Activated T-cell treated with anti-CD3 and anti-CD28 coated beads, Interleukin-2, amount 50 U/mL, for 1 hour (primary cell): Measurements from ENCODE around the gene FAM20A.
"Not testable (repeated sequence)": the region's sequence is repeated elsewhere in the genome, so short reads cannot be mapped to it uniquely, and the experiment has no call there.

Experiments used
- DNase-seq: peaks from one replicate; pipeline ENCODE4 v3.0.0-alpha.2; 2020

The FAM20A gene

DNA sequence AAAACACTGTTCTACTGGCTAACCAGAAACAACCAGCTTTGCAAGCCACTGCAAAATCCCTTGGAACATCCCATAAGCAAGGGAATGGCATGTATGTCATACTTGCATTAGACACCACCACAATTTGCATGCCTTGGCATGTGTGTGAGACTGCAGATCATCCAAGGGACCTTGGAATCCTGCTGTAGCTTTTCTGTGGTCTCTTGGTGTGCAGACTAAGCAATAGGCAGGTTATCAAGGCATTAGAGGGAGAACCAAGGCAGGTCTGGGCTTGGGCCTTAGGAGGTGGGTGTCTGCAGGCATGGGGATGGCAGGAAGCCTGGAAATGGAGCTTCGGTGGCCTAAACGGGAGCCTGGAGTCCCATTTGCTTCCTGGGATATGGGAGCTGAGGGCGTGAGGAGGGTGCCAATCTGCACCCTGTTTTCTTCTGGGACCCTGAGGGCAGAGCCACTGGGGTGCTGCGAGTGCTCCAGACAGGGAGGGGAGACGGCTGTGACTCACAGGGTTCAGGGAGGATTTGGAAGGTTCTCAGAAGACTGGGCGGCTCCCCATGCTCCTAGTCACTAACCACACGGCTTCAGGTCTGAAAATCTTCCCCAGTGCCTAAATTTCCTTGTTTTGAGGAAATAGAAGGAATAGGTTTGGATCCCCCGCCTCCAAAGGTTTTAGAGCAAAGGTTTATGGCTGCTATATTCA lies 36.6 kb downstream of the FAM20A start:
- no peak for DNase-seq

DNA sequence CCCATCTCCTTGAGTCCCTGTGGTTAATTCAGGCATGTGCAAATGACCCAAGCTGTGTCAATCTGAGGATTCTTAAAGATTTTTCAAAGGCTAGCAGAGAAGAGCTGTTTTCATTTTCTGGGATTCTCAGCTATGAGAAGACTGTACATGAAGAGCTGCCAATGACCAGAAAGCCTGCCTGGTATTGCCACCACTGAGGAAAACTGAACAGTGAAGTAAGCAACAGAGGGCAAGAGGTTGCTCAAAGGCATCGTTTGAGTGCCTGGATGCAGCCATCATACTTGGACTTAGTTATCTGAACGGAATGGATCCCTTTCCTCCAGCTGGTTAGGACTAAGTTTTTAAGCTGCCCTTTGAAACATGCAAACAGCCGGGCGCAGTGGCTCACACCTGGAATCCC lies 38.4 kb downstream of the FAM20A start:
- DNase-seq, result no peak

DNA sequence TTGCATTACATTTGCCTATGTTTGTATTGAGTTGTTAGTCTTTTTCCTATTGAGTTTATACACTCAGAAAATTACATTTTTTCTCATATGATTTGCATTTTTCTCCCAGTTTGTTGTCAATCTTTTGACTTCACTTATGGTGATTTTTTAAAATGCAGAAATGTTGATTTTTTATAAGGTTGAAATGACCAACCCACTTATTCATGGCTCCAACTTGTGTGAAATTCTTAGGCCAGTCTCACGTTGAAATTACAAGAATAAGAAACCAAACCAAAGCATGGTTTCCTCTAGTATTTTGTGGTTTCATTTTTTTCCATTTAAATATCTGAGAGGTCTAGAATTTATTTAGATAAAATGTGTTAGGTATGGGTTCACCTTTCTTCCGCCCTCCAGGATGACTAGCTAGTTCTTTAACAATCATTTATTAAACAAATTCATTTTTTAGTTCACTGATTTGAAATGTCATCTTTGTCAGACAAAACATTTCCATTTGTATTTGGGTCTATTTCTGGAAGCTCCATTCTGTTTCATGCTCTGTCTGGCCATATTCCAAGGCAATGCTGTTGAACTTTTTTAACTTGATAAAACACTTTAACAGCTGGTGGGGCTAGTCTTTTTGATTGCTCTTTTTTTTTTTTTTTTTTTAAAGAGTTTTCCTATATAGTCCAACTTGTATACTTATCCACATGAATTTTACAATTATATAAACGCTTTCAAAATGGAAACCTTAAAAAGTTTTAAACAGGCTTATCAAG lies 40.0 kb downstream of the FAM20A start:
- DNase-seq, result no peak

DNA sequence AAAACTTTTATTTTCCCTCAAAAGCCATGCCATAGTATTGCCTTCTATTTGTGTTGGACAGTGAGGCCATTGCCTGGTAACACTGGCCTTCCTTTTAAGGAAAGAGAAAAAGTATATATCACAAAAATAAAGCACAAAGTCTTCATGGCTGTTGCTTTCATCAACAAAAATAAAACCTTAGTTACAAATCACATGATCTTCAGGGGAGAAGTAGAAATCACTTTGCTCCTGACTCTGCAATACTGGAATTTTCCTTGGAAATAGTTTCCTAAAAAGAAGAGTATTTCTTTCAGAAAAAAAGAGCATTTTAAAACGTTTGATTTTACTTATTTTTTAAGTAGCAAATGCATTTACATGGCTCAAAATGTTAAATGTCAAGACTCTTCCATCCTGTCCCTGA lies 41.9 kb downstream of the FAM20A start:
- DNase-seq, result no peak

DNA sequence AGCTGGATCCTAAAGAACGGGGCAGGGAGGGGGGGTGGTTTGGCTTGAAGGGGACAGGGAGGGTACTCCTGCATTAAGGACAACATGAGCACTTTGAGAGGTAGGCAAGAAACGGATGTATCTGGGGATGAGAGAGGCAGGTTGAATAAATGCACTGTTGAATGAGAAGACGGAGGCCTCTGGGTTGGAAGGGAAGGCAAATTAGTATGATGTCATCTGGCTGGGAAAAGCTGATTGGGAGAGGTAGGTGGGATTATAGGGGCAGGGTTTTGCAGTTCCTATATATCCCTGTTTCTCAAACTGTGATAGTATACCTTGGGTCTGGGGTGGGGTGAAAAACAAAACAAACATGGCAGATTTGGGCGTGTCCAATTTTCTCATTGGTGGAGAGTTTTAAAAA lies 44.6 kb downstream of the FAM20A start:
- no peak for DNase-seq

DNA sequence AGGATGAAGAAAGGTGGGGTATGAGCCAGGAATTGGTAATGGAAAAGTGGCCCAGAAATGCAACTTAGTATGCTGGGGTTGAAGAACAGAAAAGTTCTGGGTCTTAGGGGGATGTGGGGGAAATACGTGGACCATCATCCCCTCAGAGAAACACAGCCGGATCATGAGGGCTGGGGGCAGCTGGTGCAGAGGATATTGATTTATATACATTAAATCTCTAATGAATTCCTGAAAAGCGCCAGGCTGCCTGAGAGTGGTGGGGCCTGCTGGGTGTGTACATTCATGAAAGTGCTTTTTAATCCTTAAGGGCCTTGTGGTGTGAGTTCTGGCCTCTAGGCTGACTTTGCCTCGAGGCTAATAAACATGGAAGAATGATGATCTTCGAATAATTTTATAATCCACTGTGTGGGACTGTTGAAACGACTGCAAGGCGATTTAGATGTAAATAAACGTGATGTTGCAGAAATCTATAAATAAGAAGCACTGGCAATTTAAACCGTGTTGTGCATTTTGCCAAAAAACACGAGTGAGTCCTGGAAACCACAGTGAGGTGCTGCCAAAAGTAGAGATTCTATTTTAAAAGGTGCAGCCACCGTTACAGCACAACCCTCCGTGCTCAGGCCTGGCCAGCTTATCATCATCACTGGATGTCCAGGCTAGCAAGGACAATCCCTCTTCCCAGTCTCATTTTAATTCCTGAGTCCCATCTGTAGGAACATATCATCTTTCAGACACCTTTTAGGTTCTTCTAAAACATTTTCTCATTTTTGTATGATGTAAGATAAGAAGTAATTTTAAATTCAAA lies 56.9 kb downstream of the FAM20A start:
- DNase-seq, result no peak

DNA sequence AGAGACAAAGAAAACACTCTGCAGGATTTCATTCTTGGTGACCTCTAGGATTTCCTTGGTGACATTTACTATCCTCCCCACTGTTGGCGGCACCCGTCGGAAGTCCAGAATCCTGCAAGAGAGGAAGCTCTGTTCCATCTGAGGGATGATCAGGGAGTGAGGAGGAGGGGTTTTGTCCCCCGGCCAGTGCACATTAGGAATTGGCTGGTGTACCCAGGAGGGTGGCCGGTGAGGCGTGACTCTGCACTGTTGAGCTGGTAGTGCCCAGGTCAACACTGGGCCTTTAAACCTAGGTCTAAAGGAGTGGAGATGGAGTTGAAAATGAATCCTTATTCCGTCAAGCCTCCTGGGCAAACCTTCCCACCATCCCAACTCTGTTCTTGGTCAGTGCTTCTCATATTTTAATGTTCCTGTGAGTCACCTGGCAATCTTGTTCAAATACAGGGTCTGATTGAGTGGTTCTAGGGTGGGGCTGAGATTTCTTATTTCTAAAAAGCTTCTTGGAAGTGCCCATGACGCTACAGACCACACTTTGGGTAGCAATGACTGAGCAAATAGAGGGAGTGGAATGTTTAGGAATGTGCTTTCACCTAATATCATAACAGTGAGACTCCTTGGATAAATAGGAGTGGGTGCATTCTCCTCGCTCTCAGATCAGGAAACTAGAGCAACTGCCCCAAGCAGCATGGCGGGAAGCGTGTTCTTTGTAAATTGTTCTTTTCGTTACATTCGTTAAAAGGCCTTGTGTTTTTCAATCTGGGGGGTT lies 58.3 kb downstream of the FAM20A start:
- DNase-seq, result no peak

DNA sequence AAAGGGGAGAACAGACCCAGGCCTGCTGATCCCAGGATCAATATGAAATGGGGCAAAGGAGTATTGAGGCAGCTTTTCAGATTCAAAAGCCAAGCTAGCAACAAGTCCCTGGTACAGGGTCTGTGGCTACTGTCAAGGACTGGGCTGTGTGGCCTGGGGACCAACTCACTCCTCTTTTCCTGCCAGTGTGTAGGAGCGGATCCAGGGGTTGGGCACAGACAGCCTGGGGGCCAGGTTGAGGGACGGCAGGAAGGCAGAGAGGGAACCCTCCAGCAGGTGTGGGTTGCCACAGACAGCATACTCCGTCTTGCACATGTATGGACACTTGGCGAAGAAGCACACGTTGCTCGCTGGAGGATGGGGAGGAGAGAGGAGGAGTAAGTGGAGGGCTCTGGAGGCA lies 59.4 kb downstream of the FAM20A start:
- no peak for DNase-seq

DNA sequence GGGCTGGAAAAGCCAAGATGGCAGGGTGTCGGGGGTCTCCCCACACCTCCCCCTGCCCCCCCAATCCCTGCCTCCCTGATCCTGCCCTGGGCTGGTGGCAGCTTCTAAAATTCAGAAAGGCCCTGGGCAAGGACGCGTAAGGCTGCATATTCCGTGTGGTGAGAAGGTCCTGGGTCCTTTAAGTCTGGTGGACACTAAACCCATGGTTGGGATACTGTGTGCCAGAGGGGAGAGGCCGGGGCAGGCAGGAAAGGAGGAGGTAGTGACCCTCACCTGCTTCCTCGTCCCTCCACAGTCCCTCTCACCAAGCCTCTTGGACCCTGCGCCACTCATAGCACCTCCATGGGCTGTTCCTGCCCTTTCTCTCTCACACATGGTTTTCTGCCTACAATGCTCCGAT lies 60.2 kb downstream of the FAM20A start:
- no peak for DNase-seq

DNA sequence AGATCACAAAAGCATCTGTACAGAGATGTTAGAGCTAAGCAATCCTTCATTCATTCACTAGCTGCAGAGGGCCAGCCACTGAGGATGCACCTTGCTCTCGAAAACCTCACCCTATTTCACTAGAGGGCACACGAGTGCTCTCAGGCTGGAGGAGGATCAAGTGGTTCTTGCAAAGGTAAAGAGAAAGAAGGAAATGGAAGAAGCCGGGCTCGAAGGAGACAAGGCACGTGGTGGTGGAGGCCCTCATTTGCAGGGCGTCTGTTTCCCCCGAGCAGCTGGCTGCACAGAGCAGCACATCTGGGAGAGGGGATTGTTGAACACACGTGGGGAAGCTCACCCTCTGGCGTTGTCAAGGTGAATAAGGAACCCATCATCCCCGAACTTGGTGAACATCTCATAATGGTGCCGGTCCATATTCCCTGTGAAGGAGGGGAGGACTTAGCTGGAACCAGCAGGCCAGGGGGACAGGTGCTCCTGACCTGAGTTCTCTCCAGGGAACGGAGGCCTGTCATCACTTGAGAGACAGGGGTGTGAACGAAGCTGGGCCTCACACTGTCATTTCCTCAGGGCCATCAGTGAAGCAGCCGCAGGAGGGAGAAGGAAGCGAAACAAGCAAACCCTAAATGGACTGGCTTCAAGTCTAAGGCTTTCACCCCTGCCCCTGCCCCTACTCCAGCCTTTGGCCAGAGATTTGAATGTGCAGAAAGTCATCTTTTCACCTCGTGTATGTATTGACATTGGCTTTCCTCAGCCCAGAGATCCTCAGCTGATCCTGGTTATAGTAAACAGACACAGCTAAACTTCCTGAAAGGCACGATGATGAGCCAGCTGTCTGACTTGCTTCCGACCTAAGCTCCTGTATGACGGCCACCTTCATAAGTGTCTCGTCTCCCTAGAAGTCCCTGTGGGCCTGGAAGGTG lies 61.4 kb downstream of the FAM20A start:
- no peak for DNase-seq

DNA sequence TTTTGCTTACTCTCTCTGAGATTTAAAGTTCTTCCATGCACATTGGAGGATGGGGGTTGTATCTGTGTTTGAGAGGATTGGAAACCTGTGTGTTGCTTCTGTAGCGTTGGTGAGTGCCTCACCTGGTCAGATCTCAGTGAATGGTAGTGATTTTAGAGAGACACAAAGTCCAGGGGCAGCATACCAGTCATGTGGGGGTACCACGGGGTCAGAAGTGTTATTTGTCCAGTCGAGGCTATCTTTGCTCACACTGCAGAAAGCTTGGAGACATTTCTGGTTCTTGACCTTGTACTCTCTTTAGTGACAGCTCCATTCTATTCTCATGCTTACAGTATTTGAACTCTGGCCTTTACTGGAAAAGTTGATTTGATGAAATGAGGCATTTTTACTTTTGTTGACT lies 65.2 kb downstream of the FAM20A start:
- DNase-seq, result no peak

DNA sequence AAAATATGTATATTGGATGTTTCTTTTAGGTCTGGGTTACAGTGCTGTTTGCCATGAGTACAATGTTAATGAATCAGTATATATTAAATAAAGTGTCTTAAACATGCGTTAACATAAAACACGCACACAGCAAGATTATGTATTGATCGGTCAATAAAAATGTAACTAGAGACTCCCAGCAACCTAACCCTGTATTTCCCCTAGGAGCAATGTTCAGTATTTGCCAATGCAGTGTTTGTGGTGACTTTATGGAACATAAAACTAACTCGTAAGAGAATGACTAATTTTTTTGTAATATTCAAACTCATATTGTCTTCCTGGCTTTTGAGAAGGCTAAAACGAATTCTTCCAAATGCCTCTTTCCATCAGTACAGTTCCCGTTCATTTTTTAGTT lies 66.5 kb downstream of the FAM20A start:
- no peak for DNase-seq

DNA sequence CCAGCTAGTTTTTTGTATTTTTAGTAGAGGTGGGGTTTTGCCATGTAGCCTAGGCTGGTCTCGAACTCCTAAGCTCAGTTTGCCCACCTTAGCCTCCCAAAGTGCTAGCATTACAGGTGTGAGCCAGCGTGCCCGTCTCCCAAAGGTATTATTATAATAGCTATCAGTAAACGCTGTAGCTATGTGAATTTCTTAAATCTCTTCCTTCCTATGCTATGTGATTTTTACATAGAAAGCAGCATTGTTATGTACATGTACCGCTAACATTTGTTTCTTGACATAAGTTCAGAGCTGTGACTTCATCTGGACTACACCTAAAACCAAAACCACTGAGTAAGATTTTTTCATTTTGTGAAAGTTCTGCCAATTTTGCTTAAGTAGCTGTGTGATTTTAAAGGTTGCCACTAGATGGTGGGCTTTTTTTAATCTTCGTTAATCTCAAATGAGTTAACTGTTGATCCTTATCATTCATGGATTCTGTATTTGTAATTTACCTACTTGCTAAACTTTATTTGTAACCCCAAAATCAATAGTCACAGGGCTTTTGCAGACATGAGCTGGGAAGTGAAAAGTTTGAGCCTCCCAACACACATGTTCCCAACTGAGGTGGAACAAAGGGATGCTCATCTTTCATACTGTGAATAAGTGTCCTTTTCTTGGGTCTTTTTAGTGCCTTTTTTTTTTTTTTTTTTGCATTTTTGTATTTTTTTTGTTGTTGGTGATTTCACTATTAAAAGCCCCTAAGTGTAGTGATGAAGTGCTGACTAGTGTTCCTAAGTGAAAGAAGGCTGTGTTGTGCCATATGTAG lies 67.1 kb downstream of the FAM20A start:
- no peak for DNase-seq

DNA sequence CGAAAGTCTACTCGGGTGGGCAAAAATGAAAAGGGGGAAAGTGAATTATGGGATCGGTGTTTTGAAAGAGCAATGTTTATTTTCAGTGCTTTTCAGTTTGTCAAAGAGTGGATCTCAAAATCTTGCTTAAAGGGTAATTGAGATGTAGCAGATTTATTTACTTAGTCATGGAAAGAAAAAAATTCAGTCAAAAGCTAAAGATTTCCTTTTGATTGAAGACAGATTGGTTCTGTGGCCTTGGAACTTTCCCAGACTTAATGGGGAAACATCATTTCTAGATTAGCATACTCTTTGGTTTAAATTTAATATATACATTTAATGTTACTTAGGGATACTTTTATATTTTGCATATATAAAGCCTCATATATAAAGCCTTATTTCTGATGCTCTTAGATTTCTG lies 68.3 kb downstream of the FAM20A start:
- no peak for DNase-seq

DNA sequence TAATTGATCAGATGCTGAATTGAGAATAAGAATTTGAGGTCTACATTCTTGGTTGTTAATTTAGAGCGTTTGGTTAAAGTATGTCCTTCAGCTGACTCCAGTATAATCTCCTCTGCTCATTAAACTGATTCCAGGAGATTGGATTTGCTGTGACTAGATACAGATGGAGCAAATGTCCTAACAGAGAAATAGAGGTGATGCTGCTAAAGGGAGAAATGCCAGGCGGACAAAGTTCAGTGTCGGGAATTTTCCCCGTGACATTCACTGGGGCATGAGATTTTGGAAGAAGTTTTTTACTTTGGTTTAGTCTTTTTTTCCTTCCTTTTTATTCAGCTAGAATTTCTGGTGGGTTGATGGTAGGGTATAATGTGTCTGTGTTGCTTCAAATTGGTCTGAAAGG lies 69.9 kb downstream of the FAM20A start:
- no peak for DNase-seq

DNA sequence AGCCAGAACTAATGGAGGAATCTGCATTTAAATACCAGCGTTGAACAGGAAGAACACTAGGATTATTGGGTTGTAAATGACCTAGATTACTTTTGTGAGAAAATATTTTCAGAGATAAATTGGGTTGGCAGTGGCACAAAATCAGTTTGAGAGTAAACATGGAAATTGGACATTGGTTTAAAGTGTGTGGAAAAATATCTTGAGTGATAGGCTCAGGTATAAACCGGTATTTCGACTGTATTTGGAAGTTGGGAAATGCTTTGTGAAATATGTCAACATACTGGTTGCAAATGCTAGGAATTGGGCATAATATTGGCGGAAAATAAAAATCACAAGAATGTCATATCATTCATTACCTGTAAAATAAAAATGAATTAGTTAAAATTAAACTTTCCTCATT lies 73.9 kb downstream of the FAM20A start:
- no peak for DNase-seq

DNA sequence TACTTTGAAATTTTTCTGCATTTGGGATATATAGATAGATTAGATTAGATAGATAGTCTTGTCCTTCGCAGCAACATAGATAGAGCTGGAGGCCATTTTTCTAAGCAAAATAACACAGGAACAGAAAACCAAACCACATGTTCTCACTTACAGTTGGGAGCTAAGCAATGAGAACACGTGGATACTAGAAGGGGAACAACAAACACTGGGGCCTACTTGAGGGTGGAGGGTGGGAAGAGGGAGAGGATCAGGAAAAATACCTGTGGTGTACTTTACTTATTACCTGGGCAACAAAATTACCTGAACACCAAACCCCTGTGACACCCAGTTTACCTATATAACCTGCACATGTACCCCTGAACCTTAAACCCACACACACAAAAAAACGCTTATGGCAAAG lies 74.6 kb downstream of the FAM20A start:
- DNase-seq, result no peak

DNA sequence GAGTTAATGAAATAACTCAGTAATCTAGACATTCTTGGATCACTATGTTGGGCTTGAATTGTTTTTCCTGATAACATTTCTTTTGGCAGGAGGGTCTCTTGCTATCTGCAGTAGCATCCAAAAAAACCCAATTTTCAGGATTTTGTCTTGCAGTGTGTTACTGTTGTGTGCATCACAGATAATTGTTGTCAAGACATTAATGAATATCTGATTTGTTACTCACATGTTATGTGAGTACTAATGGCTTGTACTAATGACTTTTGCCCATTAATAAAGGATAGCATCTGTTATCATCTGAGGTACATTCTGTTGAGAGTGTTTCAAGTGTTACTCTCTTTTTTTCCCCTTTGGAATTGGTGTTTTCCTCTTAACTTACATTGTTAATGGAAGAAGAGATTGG lies 78.9 kb downstream of the FAM20A start:
- DNase-seq, result no peak

DNA sequence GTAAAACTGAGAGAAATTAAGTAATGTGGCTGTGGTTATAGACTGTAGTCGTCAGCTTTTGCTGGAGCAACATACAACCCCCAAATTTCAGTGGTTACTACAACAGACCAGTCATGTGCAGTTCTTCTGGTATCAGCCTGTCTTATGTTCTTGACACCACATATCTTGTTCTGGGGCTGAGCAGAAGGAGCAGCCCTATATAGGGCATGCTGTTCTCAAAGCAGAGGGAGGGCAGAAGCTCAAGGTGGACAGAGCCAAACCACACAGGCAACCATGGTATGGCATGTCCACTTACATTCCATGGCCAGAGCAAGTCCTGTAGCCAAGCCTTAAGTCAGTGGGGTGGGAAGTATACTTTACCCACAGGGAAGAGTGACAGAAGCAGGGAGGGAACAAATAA lies 81.3 kb downstream of the FAM20A start:
- no peak for DNase-seq

DNA sequence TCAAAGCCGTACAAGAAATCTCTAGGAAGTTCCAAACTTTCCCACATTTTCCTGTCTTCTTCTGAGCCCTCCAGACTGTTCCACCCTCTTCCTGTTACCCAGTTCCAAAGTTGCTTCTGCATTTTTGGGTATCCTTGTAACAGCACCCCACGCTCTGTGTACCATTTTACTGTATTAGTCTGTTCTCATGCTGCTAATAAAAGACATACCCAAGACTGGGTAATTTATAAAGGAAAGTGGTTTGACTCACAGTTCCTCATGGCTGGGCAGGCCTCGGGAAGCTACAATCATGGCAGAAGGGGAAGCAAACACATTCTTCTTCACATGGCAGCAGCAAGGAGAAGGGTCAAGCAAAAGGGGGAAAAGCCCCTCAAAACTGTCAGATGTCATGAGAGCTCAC lies 82.1 kb downstream of the FAM20A start:
- DNase-seq, result not testable (repeated sequence)
